ENCODE results near the gene OR6S1. TPM values are rescaled to one million over a fixed set of nuclear protein-coding genes. Genes with fewer than 3 reads are reported as not detected.

The OR6S1 gene
- total and polyA plus RNA-seq, 2 donors (not counting 3 experiments of a cell fraction or from before 2014, with no cell fraction given) = not detected

DNA sequence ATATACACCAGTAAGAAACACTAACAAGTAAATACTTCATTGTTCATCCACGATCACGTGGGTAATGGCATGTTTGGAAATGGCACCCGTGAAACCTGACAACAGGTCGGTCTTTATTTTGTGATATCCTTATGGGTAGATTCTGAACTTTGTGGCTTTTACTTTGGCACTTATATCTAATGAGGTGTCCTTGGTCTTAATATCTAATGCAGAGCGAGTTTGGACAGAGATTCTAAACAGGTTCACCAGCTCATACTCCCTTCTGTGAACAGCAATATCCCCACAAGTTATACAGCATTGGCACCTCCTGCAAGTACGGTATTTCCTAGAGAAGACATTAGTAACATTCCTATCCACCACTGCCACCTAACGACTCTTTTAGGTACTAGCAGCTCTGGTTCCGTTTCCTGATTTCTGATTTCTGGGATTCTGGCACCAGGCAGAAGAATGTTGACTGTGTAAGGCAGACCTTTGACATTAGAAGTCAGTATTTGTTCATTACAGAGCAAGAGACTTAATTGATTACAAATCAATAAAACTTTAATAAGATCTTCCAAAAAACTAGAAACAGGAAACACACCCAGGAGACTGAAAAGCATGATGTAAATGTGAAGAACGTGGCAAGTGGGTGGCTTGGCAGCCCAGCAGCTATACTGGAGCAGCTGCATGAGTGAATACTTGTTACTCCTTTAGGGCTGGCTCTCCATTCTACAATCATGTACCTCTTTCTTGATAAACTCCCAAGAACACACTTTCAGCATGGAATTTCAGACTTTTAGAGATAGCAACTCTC is 49.6 kb upstream of the OR6S1 start:
- intact Hi-C loops (cut with micrococcal nuclease) = loop anchor here (1.0 to 10.0 kb wide), 5 partner anchors 28 to 364 kb away; no protein-coding TSS in a partner anchor
- Histone ChIP-seq H3K27me3 (ENCODE audit: control insufficient read depth in 2 of 2, insufficient read depth in 2 of 2, low read length in 2 of 2) (no peaks in the 10 kb centered on the region), H3K4me3 (replicated peaks in 1 of 3; ENCODE audit: insufficient read depth in 1 of 3, low read depth in 1 of 3, low read length in 3 of 3) (no peak overlapping the region), H3K9me3 (replicated peaks; ENCODE audit: control insufficient read depth, insufficient read depth, low read length) (no peaks in the 10 kb centered on the region), H3K9me1 (replicated peaks; ENCODE audit: control insufficient read depth, extremely low read depth, insufficient read depth, low read length) (no peaks in the 10 kb centered on the region), H3K9ac (replicated peaks; ENCODE audit: extremely low read depth, insufficient read depth, low read length) (no peak overlapping the region), H2AFZ (ENCODE audit: low read depth, low read length) (peak overlapping the region; percentile 73), H3K4me2 (ENCODE audit: insufficient read depth, low read length) (no peak overlapping the region), H3K36me3 (ENCODE audit: control insufficient read depth in 2 of 2, extremely low read depth in 1 of 2, insufficient read depth in 2 of 2, low read length in 2 of 2) (no peaks in the 10 kb centered on the region), H3K79me2 (ENCODE audit: control insufficient read depth, insufficient read depth, low read length) (no peaks in the 10 kb centered on the region), H4K20me1 (replicated peaks; ENCODE audit: control insufficient read depth, extremely low read depth, insufficient read depth, low read length) (no peaks in the 10 kb centered on the region), H3K27ac (ENCODE audit: insufficient read depth, low read depth, low read length) (no peak overlapping the region), H3K4me1 (ENCODE audit: control insufficient read depth, extremely low read depth, insufficient read depth, low read length) (peaks cover 7% of the 10 kb centered on the region)
- no TSS peak for BruUV-seq (replicated peaks)
- DNase-seq (ENCODE audit: low read depth, low spot score) (peak; percentile 77), FAIRE-seq (peak; percentile 93)
- dilution Hi-C loops (cut with MboI; ENCODE audit: extremely low pct_ligation_motif_present, low sequenced_read_pairs) = no loop called here
- ChIA-PET POLR2A (interaction anchor here (0.8 kb wide), 1 partner anchor 9 kb away, joined by 3 read pairs; no protein-coding TSS in a partner anchor), CTCF (interaction anchor here (0.6 to 3.2 kb wide), 32 partner anchors 10 to 363 kb away, joined by 3 to 34 read pairs (median 5); partner anchors contain the start of gene RNASE1)
- TF ChIP-seq EZH2 (IDR thresholded peaks at IDR 0.05; ENCODE audit: borderline replicate concordance, low read depth, low read length, severe bottlenecking) = no peak
- TF ChIP-seq, protein P1, sequence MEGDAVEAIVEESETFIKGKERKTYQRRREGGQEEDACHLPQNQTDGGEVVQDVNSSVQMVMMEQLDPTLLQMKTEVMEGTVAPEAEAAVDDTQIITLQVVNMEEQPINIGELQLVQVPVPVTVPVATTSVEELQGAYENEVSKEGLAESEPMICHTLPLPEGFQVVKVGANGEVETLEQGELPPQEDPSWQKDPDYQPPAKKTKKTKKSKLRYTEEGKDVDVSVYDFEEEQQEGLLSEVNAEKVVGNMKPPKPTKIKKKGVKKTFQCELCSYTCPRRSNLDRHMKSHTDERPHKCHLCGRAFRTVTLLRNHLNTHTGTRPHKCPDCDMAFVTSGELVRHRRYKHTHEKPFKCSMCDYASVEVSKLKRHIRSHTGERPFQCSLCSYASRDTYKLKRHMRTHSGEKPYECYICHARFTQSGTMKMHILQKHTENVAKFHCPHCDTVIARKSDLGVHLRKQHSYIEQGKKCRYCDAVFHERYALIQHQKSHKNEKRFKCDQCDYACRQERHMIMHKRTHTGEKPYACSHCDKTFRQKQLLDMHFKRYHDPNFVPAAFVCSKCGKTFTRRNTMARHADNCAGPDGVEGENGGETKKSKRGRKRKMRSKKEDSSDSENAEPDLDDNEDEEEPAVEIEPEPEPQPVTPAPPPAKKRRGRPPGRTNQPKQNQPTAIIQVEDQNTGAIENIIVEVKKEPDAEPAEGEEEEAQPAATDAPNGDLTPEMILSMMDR (IDR thresholded peaks at IDR 0.05; ENCODE audit: extremely low read depth in 1 of 2, insufficient read depth in 1 of 2, low read depth in 1 of 2, low read length in 2 of 2) = peak; percentile 72 to 79
- no peak for TF ChIP-seq FOS (IDR thresholded peaks at IDR 0.05; ENCODE audit: borderline replicate concordance, insufficient read depth, low read length)
